K562 (cell line): Measurements from ENCODE around the gene KANK4. TPM values are rescaled to one million over a fixed set of nuclear protein-coding genes. Genes with fewer than 3 reads are reported as not detected.

Experiments used
- ATAC-seq: fragments of 200-7000 bp; cut with Tn5 transposase; 3 replicates; pipeline ENCODE4 v1.9.1; 2020; ENCODE audit warnings: moderate library complexity
- BruUV-seq: library from RNA; stranded (reverse); fragments of 400-500 nt; replicated peaks from 2 replicates; lab custom pipeline; 2021; lab: Mats Ljungman, UMichigan
- CTCF ChIA-PET: fragments of 300-600 bp; formaldehyde crosslinking; extraction: SDS; loops from one replicate; lab custom pipeline; 2021; ENCODE audit warnings: low intra/inter-chr PET ratio; lab: Yijun Ruan, JAX
- POLR2A ChIA-PET: fragments of 300-600, 350-650 bp; sonication (Branson Sonifier 250); formaldehyde crosslinking; extraction: SDS; loops from one replicate; lab custom pipeline; 2021; ENCODE audit warnings: antibody characterized with exemption, inconsistent platforms; lab: Yijun Ruan, JAX
- DNase-seq, 4 experiments: peaks; one replicate each; pipeline versions ENCODE4 v3.0.0 to v3.0.0-alpha.2; 2011 to 2018; ENCODE audit warnings: low spot score in 3 of 4, mixed read lengths in 3 of 4; ENCODE audit errors: extremely low read depth in 1 of 4
- FAIRE-seq: peaks from 2 replicates; lab custom pipeline; 2011; peaks lifted over from hg19 to GRCh38; lab: Jason Lieb, UNC
- H2AFZ ChIP-seq: 2 replicates; pipeline ENCODE4 v1.6.0; 2011; ENCODE audit warnings: low read depth, low read length, control low read depth, inconsistent platforms
- H3K27ac ChIP-seq: fragments of 200-600 bp; 3 replicates; pipeline ENCODE4 v1.8.0; 2011; ENCODE audit warnings: low read depth, mild to moderate bottlenecking, control low read depth, inconsistent platforms, low read length, moderate library complexity, mixed read lengths; ENCODE audit errors: extremely low read depth
- H3K27me3 ChIP-seq, 2 experiments: fragments of 300-600 bp in 1 of 2; 2 replicates in 1 of 2; 3 replicates in 1 of 2; pipeline versions ENCODE4 v1.6.0 to v1.8.0; 2011; ENCODE audit warnings: inconsistent platforms in 2 of 2, low read length in 2 of 2, mild to moderate bottlenecking in 1 of 2, mixed read lengths in 1 of 2, moderate library complexity in 1 of 2; ENCODE audit not compliant: control insufficient read depth in 2 of 2, insufficient read depth in 2 of 2
- H3K36me3 ChIP-seq: fragments of 300-600 bp; 3 replicates; pipeline ENCODE4 v1.8.0; 2011; ENCODE audit warnings: mild to moderate bottlenecking, low read length, inconsistent platforms; ENCODE audit not compliant: control insufficient read depth, insufficient read depth
- H3K4me1 ChIP-seq, 2 experiments: fragments of 200-600 bp in 1 of 2; replicated peaks in 1 of 2; 2 replicates in 1 of 2; 3 replicates in 1 of 2; pipeline versions ENCODE4 v1.5.1 to v1.8.0; 2011; ENCODE audit warnings: inconsistent platforms in 2 of 2, low read length in 2 of 2, mild to moderate bottlenecking in 1 of 2, mixed read lengths in 1 of 2, moderate library complexity in 1 of 2; ENCODE audit not compliant: control insufficient read depth in 2 of 2, insufficient read depth in 2 of 2
- H3K4me2 ChIP-seq: 2 replicates; pipeline ENCODE4 v1.6.1; 2011; ENCODE audit warnings: low read length, control low read depth, inconsistent platforms, mixed read lengths; ENCODE audit not compliant: insufficient read depth
- H3K4me3 ChIP-seq: fragments of 200-600 bp; sonication (generic), shearing (Covaris generic); 2 replicates; pipeline ENCODE4 v1.5.1; 2016; ENCODE audit warnings: control low read depth, inconsistent platforms
- H3K79me2 ChIP-seq: fragments of 200-600 bp; 3 replicates; pipeline ENCODE4 v1.8.0; 2011; ENCODE audit warnings: low read length, inconsistent platforms; ENCODE audit not compliant: control insufficient read depth, insufficient read depth
- H3K9ac ChIP-seq, 2 experiments: 2 replicates each; pipeline versions ENCODE4 v1.6.0 to v1.6.1; 2011; ENCODE audit warnings: low read depth in 2 of 2, low read length in 2 of 2, control low read depth in 1 of 2, inconsistent platforms in 1 of 2, mild to moderate bottlenecking in 1 of 2, mixed read lengths in 1 of 2; ENCODE audit not compliant: insufficient read depth in 1 of 2
- H3K9me1 ChIP-seq: one replicate; pipeline ENCODE4 v1.6.0; 2011; ENCODE audit warnings: inconsistent platforms, mild to moderate bottlenecking, low read length, moderate library complexity; ENCODE audit not compliant: control insufficient read depth, insufficient read depth
- H3K9me3 ChIP-seq: replicated peaks from 2 replicates; pipeline ENCODE4 v1.5.1; 2011; ENCODE audit warnings: low read depth, low read length, inconsistent platforms; ENCODE audit not compliant: control insufficient read depth, insufficient read depth
- H4K20me1 ChIP-seq: replicated peaks from 2 replicates; pipeline ENCODE4 v1.6.1; 2011; ENCODE audit warnings: low read length, inconsistent platforms, mixed read lengths; ENCODE audit not compliant: control insufficient read depth, insufficient read depth
- CREBBP ChIP-seq: IDR thresholded peaks from one replicate; pipeline ENCODE4 v1.6.1; 2012; ENCODE audit warnings: low read depth, mild to moderate bottlenecking, control low read depth, inconsistent platforms, low read length
- HMGN3 ChIP-seq: IDR thresholded peaks from 2 replicates; pipeline ENCODE4 v1.6.1; 2011; ENCODE audit warnings: borderline replicate concordance, low read depth, mild to moderate bottlenecking, mixed read lengths, low read length; ENCODE audit not compliant: insufficient read length; ENCODE audit errors: extremely low read depth
- KAT8 ChIP-seq: fragments of 450-650 bp; IDR thresholded peaks from 2 replicates; pipeline ENCODE4 v1.6.1; 2016; ENCODE audit warnings: low read depth, mild to moderate bottlenecking
- LCOR ChIP-seq: sonication (generic); formaldehyde crosslinking; IDR thresholded peaks from 2 replicates; pipeline ENCODE4 v1.8.0; 2022; ENCODE audit warnings: mild to moderate bottlenecking, missing genetic modification reagents
- NFE2L1 ChIP-seq: fragments of 450-650 bp; IDR thresholded peaks from 2 replicates; pipeline ENCODE4 v1.6.1; 2016; ENCODE audit warnings: missing genetic modification characterization, low read depth, mild to moderate bottlenecking, missing compliant biosample characterization, moderate library complexity, borderline replicate concordance
- NR1H2 ChIP-seq: sonication (generic); formaldehyde crosslinking; IDR thresholded peaks from 2 replicates; pipeline ENCODE4 v1.4.0; 2020; ENCODE audit warnings: mild to moderate bottlenecking, missing genetic modification reagents
- SETDB1 ChIP-seq: IDR thresholded peaks from one replicate; pipeline ENCODE4 v1.6.1; 2012; ENCODE audit warnings: low read length, control low read depth, inconsistent platforms
- SNRNP70 ChIP-seq: fragments of 200-400 bp; formaldehyde crosslinking; optimal IDR thresholded peaks from 2 replicates; pipeline ENCODE3; 2017; ENCODE audit warnings: low read depth, low read length
- XRCC4 ChIP-seq: IDR thresholded peaks from one replicate; pipeline ENCODE4 v1.6.1; 2011; ENCODE audit not compliant: insufficient read depth, insufficient read length; ENCODE audit errors: extremely low read depth
- ZNF224 ChIP-seq: sonication (generic); formaldehyde crosslinking; IDR thresholded peaks from 2 replicates; pipeline ENCODE4 v1.8.0; 2022; ENCODE audit warnings: mild to moderate bottlenecking, missing genetic modification reagents
- ZNF57 ChIP-seq: fragments of 450-650 bp; formaldehyde crosslinking; IDR thresholded peaks from 2 replicates; pipeline ENCODE4 v1.4.0; 2020; ENCODE audit warnings: mild to moderate bottlenecking, moderate library complexity
- WGBS: fragments of 100-300 bp; shearing (Covaris generic); methylation state at CpG from one replicate; pipeline ENCODE4 v1.1.6; 2016; ENCODE audit warnings: low coverage, mixed read lengths; ENCODE audit not compliant: insufficient coverage; ENCODE audit errors: missing lambda C conversion rate; 5-methylcytosine and 5-hydroxymethylcytosine counted together
- in situ Hi-C: fragments of 300-500 bp; cut with MboI; formaldehyde crosslinking; loops from 4 replicates; pipeline ENCODE4 v1.15.0; 2018; ENCODE audit warnings: inconsistent platforms, mixed read lengths
- intact Hi-C: fragments of 100-400 bp; cut with micrococcal nuclease; formaldehyde crosslinking; loops from 2 replicates; pipeline ENCODE4 v1.14.2; 2022
- polyA plus RNA-seq, 8 experiments: library from polyadenylated mRNA; depleted of rRNA in 4 of 8; stranded (reverse) in 5 of 8; unstranded in 3 of 8; fragments of >200 nt; fragmentation: Nextera tagmentation in 2 of 8; fragmentation: Illumina TruSeq in 1 of 8; extraction: Ambion mirVana in 2 of 8; extraction: Trizol in 1 of 8; gene quantifications; 2 replicates each; pipeline versions ENCODE4 v1.2.1 to v1.2.3, GENCODE V29; 2011 to 2014; ENCODE audit warnings: inconsistent platforms in 1 of 8, missing spikeins in 1 of 8
- total RNA-seq, 7 experiments: library from RNA; depleted of rRNA in 6 of 7; stranded (reverse); fragments of >200 nt in 6 of 7; fragmentation: Illumina TruSeq in 2 of 7; extraction: Trizol in 2 of 7; gene quantifications; 2 replicates each; pipeline versions ENCODE4 v1.2.1 to v1.2.3, GENCODE V29; 2011 to 2021; ENCODE audit warnings: low replicate concordance in 1 of 7
- TF ChIP-seq, protein P1 (sequence below), 2 experiments: IDR thresholded peaks; 2 replicates each; pipeline ENCODE4 v1.6.1; 2011; ENCODE audit warnings: borderline replicate concordance in 1 of 2, control low read depth in 1 of 2, low read depth in 1 of 2, low read length in 1 of 2, mild to moderate bottlenecking in 1 of 2, mixed read lengths in 1 of 2, moderate library complexity in 1 of 2; ENCODE audit not compliant: insufficient read depth in 1 of 2, insufficient read length in 1 of 2, poor library complexity in 1 of 2, severe bottlenecking in 1 of 2; ENCODE audit errors: extremely low read depth in 1 of 2
- TF ChIP-seq, protein P2 (sequence below): fragments of 450-650 bp; IDR thresholded peaks from 2 replicates; pipeline ENCODE4 v1.7.1; 2018; ENCODE audit warnings: mild to moderate bottlenecking, low read depth; ENCODE audit not compliant: partially characterized antibody

KANK4 gene
- total and polyA plus RNA-seq, 9 of the 15 experiments (the other 6 are each of a cell fraction or from before 2014, with no cell fraction given) = not detected

DNA sequence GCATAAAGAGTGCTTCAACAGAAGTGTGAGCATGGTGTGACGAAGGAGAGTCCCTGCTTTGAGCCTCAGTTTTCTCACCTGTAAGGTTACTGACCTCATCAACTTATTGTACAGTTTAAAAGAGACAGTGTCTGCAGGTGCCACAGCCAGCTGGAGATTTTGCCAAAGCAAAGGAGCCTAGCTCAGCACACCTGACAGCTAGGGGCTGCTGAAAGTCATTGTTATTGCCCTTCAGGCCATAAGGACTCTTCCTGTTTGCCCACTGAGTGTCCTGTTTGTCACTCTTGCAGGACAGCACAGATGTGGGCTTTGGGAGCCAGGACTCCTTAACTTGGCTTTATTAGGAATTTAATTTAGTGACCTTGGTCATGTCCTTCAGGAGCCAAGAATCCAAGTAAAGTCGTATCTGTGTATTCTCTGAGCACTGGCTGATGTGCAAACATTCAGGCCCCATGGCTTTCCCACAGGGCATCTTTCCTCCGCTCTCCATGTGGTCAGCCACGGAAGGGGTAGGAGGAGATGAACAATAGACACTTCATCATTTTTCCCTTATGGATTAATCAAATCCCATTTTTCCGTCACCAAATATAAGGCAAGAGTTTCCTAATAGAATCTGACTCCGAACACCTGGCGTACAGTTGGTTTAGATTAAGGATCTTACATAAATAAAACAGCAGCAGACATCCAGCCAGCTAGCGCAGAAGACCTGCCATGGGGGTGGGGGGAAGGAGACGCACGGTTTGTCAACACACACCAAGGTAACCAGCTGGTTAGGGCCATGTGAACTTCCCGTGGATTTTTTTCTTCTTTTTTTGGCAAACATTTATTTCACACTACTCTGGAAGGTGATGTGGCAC lies 43.1 kb upstream of the KANK4 start:
- H3K79me2 ChIP-seq = no peaks in the 10 kb centered on the region
- in situ Hi-C loops = no loop called here
- intact Hi-C loops = no loop called here
- BruUV-seq = no TSS peak
- TF ChIP-seq SNRNP70 (no peak), CREBBP (no peak), HMGN3 (no peak), NR1H2 (CRISPR knock-in tag) (no peak), SETDB1 (no peak), ZNF57 (CRISPR knock-in tag) (no peak), KAT8 (no peak), XRCC4 (no peak), NFE2L1 (tag) (no peak), ZNF224 (CRISPR knock-in tag) (no peak), LCOR (CRISPR knock-in tag) (no peak)
- TF ChIP-seq, protein P1, sequence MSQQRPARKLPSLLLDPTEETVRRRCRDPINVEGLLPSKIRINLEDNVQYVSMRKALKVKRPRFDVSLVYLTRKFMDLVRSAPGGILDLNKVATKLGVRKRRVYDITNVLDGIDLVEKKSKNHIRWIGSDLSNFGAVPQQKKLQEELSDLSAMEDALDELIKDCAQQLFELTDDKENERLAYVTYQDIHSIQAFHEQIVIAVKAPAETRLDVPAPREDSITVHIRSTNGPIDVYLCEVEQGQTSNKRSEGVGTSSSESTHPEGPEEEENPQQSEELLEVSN (IDR thresholded peaks at IDR 0.05; ENCODE audit: borderline replicate concordance in 1 of 2, extremely low read depth in 1 of 2, insufficient read depth in 1 of 2, insufficient read length in 1 of 2, low read depth in 1 of 2, low read length in 1 of 2, poor library complexity in 1 of 2, severe bottlenecking in 1 of 2) = no peak
- TF ChIP-seq, protein P2, sequence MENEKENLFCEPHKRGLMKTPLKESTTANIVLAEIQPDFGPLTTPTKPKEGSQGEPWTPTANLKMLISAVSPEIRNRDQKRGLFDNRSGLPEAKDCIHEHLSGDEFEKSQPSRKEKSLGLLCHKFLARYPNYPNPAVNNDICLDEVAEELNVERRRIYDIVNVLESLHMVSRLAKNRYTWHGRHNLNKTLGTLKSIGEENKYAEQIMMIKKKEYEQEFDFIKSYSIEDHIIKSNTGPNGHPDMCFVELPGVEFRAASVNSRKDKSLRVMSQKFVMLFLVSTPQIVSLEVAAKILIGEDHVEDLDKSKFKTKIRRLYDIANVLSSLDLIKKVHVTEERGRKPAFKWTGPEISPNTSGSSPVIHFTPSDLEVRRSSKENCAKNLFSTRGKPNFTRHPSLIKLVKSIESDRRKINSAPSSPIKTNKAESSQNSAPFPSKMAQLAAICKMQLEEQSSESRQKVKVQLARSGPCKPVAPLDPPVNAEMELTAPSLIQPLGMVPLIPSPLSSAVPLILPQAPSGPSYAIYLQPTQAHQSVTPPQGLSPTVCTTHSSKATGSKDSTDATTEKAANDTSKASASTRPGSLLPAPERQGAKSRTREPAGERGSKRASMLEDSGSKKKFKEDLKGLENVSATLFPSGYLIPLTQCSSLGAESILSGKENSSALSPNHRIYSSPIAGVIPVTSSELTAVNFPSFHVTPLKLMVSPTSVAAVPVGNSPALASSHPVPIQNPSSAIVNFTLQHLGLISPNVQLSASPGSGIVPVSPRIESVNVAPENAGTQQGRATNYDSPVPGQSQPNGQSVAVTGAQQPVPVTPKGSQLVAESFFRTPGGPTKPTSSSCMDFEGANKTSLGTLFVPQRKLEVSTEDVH = no peak
- TF ChIP-seq, all 486 proteins: peak for 0
- CTCF ChIA-PET = no interaction called here
- H3K27me3 ChIP-seq = peaks cover 17 to 23% of the 10 kb centered on the region in 2 experiments
- ATAC-seq (no peak), DNase-seq (no peak), FAIRE-seq (no peak)
- WGBS = 2% methylated on average over 11 of the region's 11 CpGs
- no peaks in the 10 kb centered on the region for H3K4me1 ChIP-seq
- H3K9me3 ChIP-seq = no peaks in the 10 kb centered on the region
- no peaks in the 10 kb centered on the region for H3K36me3 ChIP-seq
- H3K9me1 ChIP-seq = no peaks in the 10 kb centered on the region
- no peak overlapping the region for H3K4me2 ChIP-seq
- H3K4me3 ChIP-seq = no peak overlapping the region
- POLR2A ChIA-PET = interaction anchor here (0.6 kb wide), 1 partner anchor 813 kb away, joined by 3 read pairs; no protein-coding TSS in a partner anchor
- H3K27ac ChIP-seq = no peak overlapping the region
- H4K20me1 ChIP-seq = no peaks in the 10 kb centered on the region
- no peak overlapping the region for H3K9ac ChIP-seq
- no peak overlapping the region for H2AFZ ChIP-seq
